Jurkat, Clone E6-1 (cell line): ENCODE measurements around the gene ADGRG6.
"Not testable (repeated sequence)": the region's sequence is repeated elsewhere in the genome, so short reads cannot be mapped to it uniquely, and the experiment has no call there.

Experiments
- DNase-seq: peaks from one replicate; pipeline ENCODE4 v3.0.0-alpha.2; 2011; ENCODE audit warnings: low read depth, low spot score
- H3K4me3 ChIP-seq: 2 replicates; pipeline ENCODE4 v1.5.1; 2011; ENCODE audit warnings: mild to moderate bottlenecking, low read length, control low read depth, moderate library complexity

ADGRG6 gene

GRCh38 chr6:142452993-142453392 lies 151.2 kb downstream of the ADGRG6 start:
- DNase-seq, result no peak

GRCh38 chr6:142454196-142454595 lies 152.4 kb downstream of the ADGRG6 start:
- H3K4me3 ChIP-seq, DNase-seq: not testable (repeated sequence)

More at GRCh38 chr6:142452993-142453392, 151.2 kb downstream of the ADGRG6 start:
- H3K4me3 ChIP-seq, result no peak overlapping the region

GRCh38 chr6:142454848-142455247 lies 153.0 kb downstream of the ADGRG6 start:
- not testable (repeated sequence) for DNase-seq, H3K4me3 ChIP-seq

- no peak for DNase-seq
- H3K4me3 ChIP-seq, result no peak overlapping the region
Measured at GRCh38 chr6:142455957-142456589, 154.3 kb downstream of the ADGRG6 start.

- H3K4me3 ChIP-seq, result no peak overlapping the region
- no peak for DNase-seq
Measured at GRCh38 chr6:142457638-142458406, 156.0 kb downstream of the ADGRG6 start.

GRCh38 chr6:142458836-142459235 lies 157.0 kb downstream of the ADGRG6 start:
- no peak for DNase-seq
- H3K4me3 ChIP-seq, result no peak overlapping the region

- DNase-seq, result no peak
Measured at GRCh38 chr6:142459271-142459670, 157.5 kb downstream of the ADGRG6 start.

GRCh38 chr6:142462260-142462659 lies 160.5 kb downstream of the ADGRG6 start:
- DNase-seq, result no peak
- H3K4me3 ChIP-seq, result no peak overlapping the region

More at GRCh38 chr6:142459271-142459670, 157.5 kb downstream of the ADGRG6 start:
- no peak overlapping the region for H3K4me3 ChIP-seq

- no peak overlapping the region for H3K4me3 ChIP-seq
- no peak for DNase-seq
Measured at GRCh38 chr6:142463988-142464387, 162.2 kb downstream of the ADGRG6 start.

GRCh38 chr6:142469220-142469619 lies 167.4 kb downstream of the ADGRG6 start:
- DNase-seq, result no peak
- no peak overlapping the region for H3K4me3 ChIP-seq

- DNase-seq, result no peak
- H3K4me3 ChIP-seq, result no peak overlapping the region
Measured at GRCh38 chr6:142470421-142470820, 168.6 kb downstream of the ADGRG6 start.

- DNase-seq, result peak; percentile 49
- H3K4me3 ChIP-seq, result no peak overlapping the region
Measured at GRCh38 chr6:142474531-142475289, 172.9 kb downstream of the ADGRG6 start.

- DNase-seq, result no peak
- H3K4me3 ChIP-seq, result no peak overlapping the region
Measured at GRCh38 chr6:142476452-142476851, 174.6 kb downstream of the ADGRG6 start.

GRCh38 chr6:142478117-142478516 lies 176.3 kb downstream of the ADGRG6 start:
- peak; percentile 50 for DNase-seq
- H3K4me3 ChIP-seq, result no peak overlapping the region

- no peak overlapping the region for H3K4me3 ChIP-seq
- no peak for DNase-seq
Measured at GRCh38 chr6:142481466-142481865, 179.7 kb downstream of the ADGRG6 start.

GRCh38 chr6:142482249-142482648 lies 180.4 kb downstream of the ADGRG6 start:
- no peak overlapping the region for H3K4me3 ChIP-seq
- no peak for DNase-seq

GRCh38 chr6:142482974-142483373 lies 181.2 kb downstream of the ADGRG6 start:
- no peak overlapping the region for H3K4me3 ChIP-seq
- no peak for DNase-seq

GRCh38 chr6:142485256-142485655 lies 183.4 kb downstream of the ADGRG6 start:
- no peak for DNase-seq
- H3K4me3 ChIP-seq, result no peak overlapping the region

- no peak for DNase-seq
- no peak overlapping the region for H3K4me3 ChIP-seq
Measured at GRCh38 chr6:142489722-142490610, 188.2 kb downstream of the ADGRG6 start.
